ENCODE data around the gene CARMIL1.

CARMIL1 gene

GRCh38 chr6:25586927-25587326 lies 307.8 kb downstream of the CARMIL1 start:
- DNase-seq, result no peak

GRCh38 chr6:25590986-25591385 lies 311.8 kb downstream of the CARMIL1 start:
- no peak for DNase-seq

- no peak for DNase-seq
Measured at GRCh38 chr6:25596928-25597818, 318.0 kb downstream of the CARMIL1 start.

GRCh38 chr6:25599516-25600085 lies 320.4 kb downstream of the CARMIL1 start:
- no peak for DNase-seq

GRCh38 chr6:25601800-25602673 lies 322.9 kb downstream of the CARMIL1 start:
- peak; percentile 46 for DNase-seq

GRCh38 chr6:25602674-25602982 lies 323.5 kb downstream of the CARMIL1 start:
- DNase-seq, result no peak

GRCh38 chr6:25603251-25603650 lies 324.1 kb downstream of the CARMIL1 start:
- no peak for DNase-seq

- no peak for DNase-seq
Measured at GRCh38 chr6:25606151-25606550, 327.0 kb downstream of the CARMIL1 start.

- no peak for DNase-seq
Measured at GRCh38 chr6:25608558-25609174, 329.5 kb downstream of the CARMIL1 start.

GRCh38 chr6:25612666-25613065 lies 333.5 kb downstream of the CARMIL1 start:
- DNase-seq, result no peak

GRCh38 chr6:25613415-25613814 lies 334.2 kb downstream of the CARMIL1 start:
- no peak for DNase-seq

- no peak for DNase-seq
Measured at GRCh38 chr6:25614052-25614451, 334.9 kb downstream of the CARMIL1 start.

- no peak for DNase-seq
Measured at GRCh38 chr6:25615471-25615870, 336.3 kb downstream of the CARMIL1 start.

- DNase-seq, result no peak
Measured at GRCh38 chr6:25617997-25618396, 338.8 kb downstream of the CARMIL1 start.

- DNase-seq, result no peak
Measured at GRCh38 chr6:25619217-25619616, 340.0 kb downstream of the CARMIL1 start.

- DNase-seq, result no peak
Measured at GRCh38 chr6:25620391-25620790, 341.2 kb downstream of the CARMIL1 start.

GRCh38 chr6:25623065-25623464 lies 343.9 kb downstream of the CARMIL1 start:
- DNase-seq, result no peak

GRCh38 chr6:25623879-25624278 lies 344.7 kb downstream of the CARMIL1 start:
- DNase-seq, result no peak

- no peak for DNase-seq
Measured at GRCh38 chr6:25627001-25627400, 347.8 kb downstream of the CARMIL1 start.

GRCh38 chr6:25628471-25629197 lies 349.5 kb downstream of the CARMIL1 start:
- no peak for DNase-seq

- DNase-seq, result no peak
Measured at GRCh38 chr6:25629198-25629576, 350.0 kb downstream of the CARMIL1 start.

GRCh38 chr6:25630508-25631278 lies 351.5 kb downstream of the CARMIL1 start:
- DNase-seq, result no peak
